Cardiac septum (tissue), 1 donor: ENCODE data around the gene SLC30A1. TPM values are rescaled to one million over a fixed set of nuclear protein-coding genes. Genes with fewer than 3 reads are reported as not detected.

Source experiments
- DNase-seq: peaks from one replicate; pipeline ENCODE4 v3.0.0-alpha.2; 2020; ENCODE audit warnings: low spot score
- intact Hi-C: fragments of 100-400 bp; cut with DNase I; formaldehyde crosslinking; loops from one replicate; pipeline ENCODE4 v1.14.0; 2022
- total RNA-seq: library from RNA; stranded (reverse); fragmentation: NEBNext Ultra II Directional; extraction: Animal tissue kit (Norgen Biotek cat#: 25700); gene quantifications from one replicate; pipeline ENCODE4 v1.2.1, GENCODE V29; 2021
- donor health status: DM: no; HTN: no; CAD: no.

The SLC30A1 gene
- total RNA-seq, 1 donor from 2014 or later: 16.3 TPM

- intact Hi-C loops: loop anchor here (5.0 kb wide), 1 partner anchor 34 kb away; the partner anchor contains the start of gene SLC30A1
- no peak for DNase-seq
Measured at GRCh38 chr1:211610779-211611556, 32.0 kb upstream of the SLC30A1 start.

- DNase-seq: no peak
- intact Hi-C loops: loop anchor here (5.0 kb wide), 1 partner anchor 32 kb away; the partner anchor contains the start of gene SLC30A1
Measured at GRCh38 chr1:211609120-211610024, 30.4 kb upstream of the SLC30A1 start.

DNA sequence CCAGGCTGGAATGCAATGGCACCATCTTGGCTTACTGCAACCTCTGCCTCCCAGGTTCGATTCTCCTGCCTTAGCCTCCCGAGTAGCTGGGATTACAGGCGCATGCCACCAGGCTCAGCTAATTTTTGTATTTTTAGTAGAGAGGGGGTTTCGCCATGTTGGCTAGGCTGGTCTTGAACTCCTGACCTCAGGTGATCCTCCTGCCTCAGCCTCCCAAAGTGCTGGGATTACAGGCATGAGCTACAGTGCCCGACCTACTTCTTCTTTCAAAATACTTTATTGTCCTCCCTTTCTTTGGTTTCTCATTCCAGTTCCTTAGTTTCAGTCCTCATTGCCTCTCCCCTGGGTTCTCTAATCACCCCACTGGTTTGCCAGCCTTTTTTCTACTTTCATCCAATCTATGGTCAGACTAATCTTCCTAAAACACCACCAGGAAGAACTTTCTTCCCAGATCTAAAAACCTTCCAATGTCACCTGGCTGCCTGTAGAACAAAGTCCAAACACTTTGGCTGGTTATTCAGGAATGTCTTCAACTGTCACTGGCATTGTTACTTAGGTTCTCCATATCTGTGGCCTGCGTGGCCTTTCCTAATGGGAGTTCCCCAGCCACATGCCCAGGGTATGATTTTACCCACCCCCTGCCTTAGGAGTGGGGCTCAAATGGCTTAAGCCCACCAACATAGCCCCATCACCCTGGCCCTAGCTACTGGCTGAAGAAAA lies 29.0 kb upstream of the SLC30A1 start:
- intact Hi-C loops: no loop called here
- no peak for DNase-seq

DNA sequence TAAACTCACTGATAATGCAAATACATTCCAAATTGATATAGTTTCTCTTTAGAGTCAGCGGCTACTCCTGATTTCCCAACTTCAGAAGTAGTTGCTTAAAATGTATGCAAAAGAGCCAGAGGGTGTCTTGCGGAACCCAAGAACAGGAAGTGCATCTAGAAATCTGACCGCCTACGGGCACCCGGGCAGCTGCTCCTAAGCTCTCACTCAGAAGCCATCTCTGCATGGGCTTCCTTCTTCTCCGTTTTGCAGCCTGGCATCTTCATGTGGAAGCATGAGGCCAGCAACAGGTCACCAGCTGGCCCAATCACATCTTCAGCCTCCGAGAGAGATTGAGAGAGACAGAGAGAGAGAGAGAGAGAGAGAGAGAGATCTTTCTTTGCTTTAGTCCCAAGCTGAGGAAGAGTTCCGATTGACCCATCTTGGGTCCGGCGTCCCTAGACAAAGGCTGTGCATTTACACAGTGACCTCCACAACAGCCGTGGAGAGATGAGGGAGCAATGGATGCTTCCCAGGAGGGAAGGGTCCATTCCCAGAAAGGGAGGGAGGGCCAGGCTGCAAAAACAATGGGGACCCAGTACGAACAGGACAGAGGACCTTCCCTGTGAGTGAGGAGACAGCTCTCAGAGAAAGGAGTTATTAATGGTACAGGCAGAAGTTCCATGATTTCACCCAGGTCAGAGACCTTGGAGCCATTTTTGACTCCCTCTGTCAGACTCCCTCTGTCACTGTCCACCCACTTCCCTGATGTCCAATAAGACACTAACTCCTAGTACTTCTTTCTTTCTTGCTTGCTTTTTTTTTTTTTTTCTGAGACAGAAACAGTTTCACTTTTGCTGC lies 28.2 kb upstream of the SLC30A1 start:
- intact Hi-C loops: no loop called here
- peak; percentile 83 for DNase-seq

GRCh38 chr1:211606332-211606913 lies 27.5 kb upstream of the SLC30A1 start:
- no peak for DNase-seq
- intact Hi-C loops: no loop called here

GRCh38 chr1:211605603-211606331 lies 26.8 kb upstream of the SLC30A1 start:
- DNase-seq: no peak
- intact Hi-C loops: no loop called here

GRCh38 chr1:211605034-211605433 lies 26.1 kb upstream of the SLC30A1 start:
- no peak for DNase-seq
- intact Hi-C loops: no loop called here

GRCh38 chr1:211604548-211604947 lies 25.6 kb upstream of the SLC30A1 start:
- intact Hi-C loops: no loop called here
- no peak for DNase-seq

- DNase-seq: no peak
- intact Hi-C loops: no loop called here
Measured at GRCh38 chr1:211603713-211604112, 24.8 kb upstream of the SLC30A1 start.

- intact Hi-C loops: no loop called here
Measured at GRCh38 chr1:211603191-211603701, 24.3 kb upstream of the SLC30A1 start.

GRCh38 chr1:211601982-211602670 lies 23.2 kb upstream of the SLC30A1 start:
- intact Hi-C loops: no loop called here
- DNase-seq: no peak

More at GRCh38 chr1:211603191-211603701, 24.3 kb upstream of the SLC30A1 start:
- DNase-seq: no peak

DNA sequence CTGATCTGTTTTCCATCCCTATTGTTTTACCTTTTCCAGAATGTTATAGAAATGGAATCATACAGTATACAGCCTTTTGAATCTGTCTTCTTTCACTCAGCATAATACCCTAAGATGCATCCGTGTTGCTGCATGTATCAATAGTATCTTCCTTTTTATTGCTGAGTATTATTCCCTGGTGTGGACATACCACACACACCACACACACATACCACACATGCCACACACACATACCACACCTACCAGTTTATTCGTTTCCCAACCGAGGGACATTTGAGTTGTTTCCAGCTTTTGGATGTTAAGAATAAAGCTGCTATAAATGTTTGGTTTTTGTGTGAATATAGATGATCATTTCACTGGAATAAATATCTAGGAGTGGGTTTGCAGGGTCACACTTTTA lies 22.2 kb upstream of the SLC30A1 start:
- DNase-seq: no peak
- intact Hi-C loops: no loop called here

- no peak for DNase-seq
- intact Hi-C loops: no loop called here
Measured at GRCh38 chr1:211599250-211599649, 20.3 kb upstream of the SLC30A1 start.

DNA sequence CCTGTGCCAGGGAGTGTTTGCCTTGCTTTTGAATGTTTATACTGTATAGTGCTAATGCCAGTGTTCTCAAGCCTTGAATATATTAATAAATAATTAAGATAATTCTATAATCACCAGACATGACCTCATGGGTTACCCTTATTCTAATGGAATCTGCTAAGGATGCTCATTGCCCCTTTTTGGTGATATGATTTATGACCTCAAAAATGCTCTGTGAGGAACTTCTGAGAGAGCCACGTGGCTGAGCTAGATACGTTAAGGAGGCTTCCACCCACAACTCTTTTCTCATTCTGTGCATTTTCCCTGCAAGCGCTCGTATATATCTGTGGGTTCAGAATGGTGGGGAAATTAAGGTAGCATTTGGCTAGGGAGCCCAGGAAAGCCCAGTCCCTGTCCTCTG lies 19.6 kb upstream of the SLC30A1 start:
- no peak for DNase-seq
- intact Hi-C loops: no loop called here

DNA sequence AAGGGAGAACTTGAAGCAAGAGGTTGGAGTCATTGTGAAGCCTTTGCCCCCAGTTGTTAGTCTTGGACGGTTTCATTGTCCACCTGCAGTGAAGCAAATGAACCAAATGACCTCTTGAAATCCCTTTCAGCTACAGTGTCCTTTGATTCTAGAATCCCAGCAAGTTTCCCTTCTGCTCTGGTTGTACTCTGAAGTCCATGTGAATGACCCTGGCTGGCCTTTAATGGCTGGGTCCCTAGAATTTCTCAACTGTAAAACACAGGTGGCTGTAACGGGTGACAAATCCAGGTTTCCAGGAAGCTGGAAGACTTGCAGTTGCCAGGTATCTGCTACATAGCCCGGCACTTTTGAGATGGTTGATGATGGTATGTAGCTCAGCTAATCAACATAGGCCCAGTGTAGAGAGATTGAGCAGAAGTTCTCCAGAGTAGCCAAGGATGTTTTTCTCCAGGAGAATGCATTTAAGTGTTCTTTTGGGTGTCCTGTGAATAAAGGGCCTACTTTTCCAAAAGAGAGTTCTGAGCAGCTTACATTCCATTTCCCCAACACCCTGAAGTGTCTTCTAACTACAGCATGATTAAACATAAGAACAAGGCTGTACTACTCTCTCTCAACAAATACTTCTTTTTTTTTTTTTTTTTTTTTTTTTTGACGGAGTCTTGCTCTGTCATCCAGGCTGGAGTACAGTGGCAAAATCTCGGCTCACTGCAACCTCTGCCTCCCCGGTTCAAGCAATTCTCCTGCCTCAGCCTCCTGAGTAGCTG lies 17.6 kb upstream of the SLC30A1 start:
- intact Hi-C loops: no loop called here
- DNase-seq: no peak

DNA sequence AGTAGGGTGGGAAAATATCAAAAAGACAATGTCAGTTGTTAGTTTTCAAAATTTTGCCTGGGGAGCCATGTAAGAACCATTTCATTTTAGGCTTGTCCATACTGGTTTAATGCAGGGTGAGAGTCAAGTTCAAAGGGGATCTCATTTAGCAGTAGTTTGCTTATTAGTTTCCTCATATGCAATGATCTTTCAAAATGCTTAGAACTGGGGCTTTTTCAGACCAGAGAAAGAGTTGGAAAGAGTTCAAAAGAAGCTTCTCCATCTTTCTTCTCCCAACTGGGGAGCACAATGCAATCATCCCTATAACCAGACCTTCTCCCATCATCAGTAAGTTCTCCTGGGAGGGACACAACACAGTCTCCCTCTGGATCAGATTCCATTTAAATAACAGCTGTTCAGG lies 16.5 kb upstream of the SLC30A1 start:
- intact Hi-C loops: no loop called here

More for the DNA sequence above, 16.5 kb upstream of the SLC30A1 start:
- no peak for DNase-seq
